Neural cell (in vitro differentiated cells): ENCODE data around the gene CTRL. TPM values are rescaled to one million over a fixed set of nuclear protein-coding genes. Genes with fewer than 3 reads are reported as not detected.
"Not testable (repeated sequence)": the region's sequence is repeated elsewhere in the genome, so short reads cannot be mapped to it uniquely, and the experiment has no call there.

Experiments used
- H2AFZ ChIP-seq: fragments of 200-600, 300-800 bp; sonication (generic), shearing (Covaris generic); 2 replicates; pipeline ENCODE4 v1.6.0; 2014; ENCODE audit warnings: low read depth, mild to moderate bottlenecking, antibody characterized with exemption, low read length, moderate library complexity
- H3F3A ChIP-seq: fragments of 200-600 bp; shearing (Covaris generic); 2 replicates; pipeline ENCODE4 v1.6.1; 2016; ENCODE audit warnings: mild to moderate bottlenecking, moderate library complexity, mixed read lengths, antibody characterized with exemption, low read length; ENCODE audit not compliant: insufficient read depth, poor library complexity, severe bottlenecking
- H3K27ac ChIP-seq: fragments of 200-600, 300-800 bp; sonication (generic), shearing (Covaris generic); 2 replicates; pipeline ENCODE4 v1.5.1; 2014; ENCODE audit warnings: mild to moderate bottlenecking, low read length, moderate library complexity
- H3K27me3 ChIP-seq: fragments of 300-800, 200-600 bp; sonication (generic), shearing (Covaris generic); 2 replicates; pipeline ENCODE4 v1.6.0; 2014; ENCODE audit warnings: mild to moderate bottlenecking, low read depth, low read length, moderate library complexity; ENCODE audit not compliant: insufficient read depth
- H3K36me3 ChIP-seq: fragments of 300-800, 200-600 bp; sonication (generic), shearing (Covaris generic); 2 replicates; pipeline ENCODE4 v1.5.1; 2014; ENCODE audit warnings: mild to moderate bottlenecking, antibody characterized with exemption, low read length, moderate library complexity; ENCODE audit not compliant: insufficient read depth
- H3K4me2 ChIP-seq: fragments of 300-800, 200-600 bp; sonication (generic), shearing (Covaris generic); 2 replicates; pipeline ENCODE4 v1.6.0; 2014; ENCODE audit warnings: mild to moderate bottlenecking, low read length
- H3K4me3 ChIP-seq: fragments of 300-800, 200-600 bp; sonication (generic), shearing (Covaris generic); 2 replicates; pipeline ENCODE4 v1.5.1; 2014; ENCODE audit warnings: mild to moderate bottlenecking, low read length, moderate library complexity
- H3K79me2 ChIP-seq: fragments of 200-600 bp; shearing (Covaris generic); replicated peaks from 2 replicates; pipeline ENCODE4 v1.6.0; 2014; ENCODE audit warnings: mild to moderate bottlenecking, low read length, moderate library complexity; ENCODE audit not compliant: insufficient read depth
- H3K9ac ChIP-seq: fragments of 300-800, 200-600 bp; sonication (generic), shearing (Covaris generic); 2 replicates; pipeline ENCODE4 v1.6.1; 2016; ENCODE audit warnings: mild to moderate bottlenecking, low read length, mixed read lengths
- H3K9me2 ChIP-seq: fragments of 200-600 bp; shearing (Covaris generic); 2 replicates; pipeline ENCODE4 v1.6.1; 2016; ENCODE audit warnings: mild to moderate bottlenecking, low read length, mixed read lengths; ENCODE audit not compliant: insufficient read depth
- H3K9me3 ChIP-seq: fragments of 200-600, 300-800 bp; sonication (generic), shearing (Covaris generic); 2 replicates; pipeline ENCODE4 v1.6.1; 2016; ENCODE audit warnings: mild to moderate bottlenecking, mixed run types, low read length, moderate library complexity, mixed read lengths
- H4K20me1 ChIP-seq: fragments of 200-600 bp; shearing (Covaris generic); 2 replicates; pipeline ENCODE4 v1.6.1; 2016; ENCODE audit warnings: mild to moderate bottlenecking, mixed run types; ENCODE audit not compliant: insufficient read depth
- CTCF ChIP-seq: fragments of 450-650 bp; IDR thresholded peaks from 2 replicates; pipeline ENCODE4 v1.5.1; 2014; ENCODE audit warnings: antibody characterized with exemption, mild to moderate bottlenecking, moderate library complexity; ENCODE audit not compliant: poor library complexity, severe bottlenecking
- EP300 ChIP-seq: fragments of 450-650 bp; conservative IDR thresholded peaks from 2 replicates; pipeline ENCODE4 v1.6.1; 2014; ENCODE audit warnings: antibody characterized with exemption, mild to moderate bottlenecking, moderate library complexity; ENCODE audit not compliant: poor library complexity, severe bottlenecking
- EZH2 ChIP-seq: fragments of 200-600, 300-800 bp; shearing (Covaris generic), sonication (generic); IDR thresholded peaks from 2 replicates; pipeline ENCODE4 v1.6.1; 2014; ENCODE audit warnings: antibody characterized with exemption, low read length, borderline replicate concordance, mild to moderate bottlenecking; ENCODE audit not compliant: insufficient read depth, poor library complexity, severe bottlenecking
- MXI1 ChIP-seq: fragments of 450-650 bp; conservative IDR thresholded peaks from 2 replicates; pipeline ENCODE4 v1.6.1; 2014; ENCODE audit warnings: antibody characterized with exemption, mild to moderate bottlenecking; ENCODE audit not compliant: poor library complexity, severe bottlenecking
- POLR2AphosphoS5 ChIP-seq: IDR thresholded peaks from 2 replicates; pipeline ENCODE4 v1.6.1; 2012
- RAD21 ChIP-seq: fragments of 450-650 bp; conservative IDR thresholded peaks from 2 replicates; pipeline ENCODE4 v1.6.1; 2014; ENCODE audit warnings: antibody characterized with exemption, mild to moderate bottlenecking, moderate library complexity
- SMC3 ChIP-seq: fragments of 450-650 bp; conservative IDR thresholded peaks from 2 replicates; pipeline ENCODE4 v1.6.1; 2014; ENCODE audit warnings: antibody characterized with exemption, mild to moderate bottlenecking, moderate library complexity; ENCODE audit not compliant: poor library complexity
- TAF1 ChIP-seq: IDR thresholded peaks from 2 replicates; pipeline ENCODE4 v1.6.1; 2012; ENCODE audit warnings: low read depth
- polyA plus RNA-seq: library from polyadenylated mRNA; depleted of rRNA; stranded (reverse); fragments of >200 nt; gene quantifications from 2 replicates; pipeline ENCODE4 v1.2.3, GENCODE V29; 2014
- TF ChIP-seq, protein P1 (sequence below): IDR thresholded peaks from 2 replicates; pipeline ENCODE4 v1.6.1; 2012; ENCODE audit warnings: borderline replicate concordance

CTRL gene
- polyA plus RNA-seq, 1 donor from 2014 or later, result 3.8 TPM

GRCh38 chr16:67976205-67976604 is 44.5 kb upstream of the CTRL start:
- H3K4me2 ChIP-seq, result no peak overlapping the region
- H3K4me3 ChIP-seq, result no peak overlapping the region
- no peaks in the 10 kb centered on the region for H3K27me3 ChIP-seq
- no peaks in the 10 kb centered on the region for H3K9me2 ChIP-seq
- no peaks in the 10 kb centered on the region for H3K79me2 ChIP-seq
- H3K9me3 ChIP-seq, result no peaks in the 10 kb centered on the region
- H3K27ac ChIP-seq, result no peak overlapping the region
- H3K36me3 ChIP-seq, result no peaks in the 10 kb centered on the region
- H3F3A ChIP-seq, result no peaks in the 10 kb centered on the region
- TF ChIP-seq EZH2, result no peak
- TF ChIP-seq CTCF, result no peak
- no peak for TF ChIP-seq MXI1
- H4K20me1 ChIP-seq, result no peaks in the 10 kb centered on the region
- no peak overlapping the region for H2AFZ ChIP-seq
- H3K9ac ChIP-seq, result no peak overlapping the region

GRCh38 chr16:67975321-67976105 is 43.9 kb upstream of the CTRL start:
- Histone ChIP-seq H3K9me2 (no peaks in the 10 kb centered on the region), H3K9ac (no peak overlapping the region), H3K36me3 (no peaks in the 10 kb centered on the region), H2AFZ (no peak overlapping the region), H3K27me3 (no peaks in the 10 kb centered on the region), H3K4me3 (no peak overlapping the region), H3K27ac (no peak overlapping the region), H3K4me2 (no peak overlapping the region), H4K20me1 (no peaks in the 10 kb centered on the region), H3K9me3 (no peaks in the 10 kb centered on the region), H3F3A (no peaks in the 10 kb centered on the region), H3K79me2 (no peaks in the 10 kb centered on the region)
- TF ChIP-seq, protein P1, sequence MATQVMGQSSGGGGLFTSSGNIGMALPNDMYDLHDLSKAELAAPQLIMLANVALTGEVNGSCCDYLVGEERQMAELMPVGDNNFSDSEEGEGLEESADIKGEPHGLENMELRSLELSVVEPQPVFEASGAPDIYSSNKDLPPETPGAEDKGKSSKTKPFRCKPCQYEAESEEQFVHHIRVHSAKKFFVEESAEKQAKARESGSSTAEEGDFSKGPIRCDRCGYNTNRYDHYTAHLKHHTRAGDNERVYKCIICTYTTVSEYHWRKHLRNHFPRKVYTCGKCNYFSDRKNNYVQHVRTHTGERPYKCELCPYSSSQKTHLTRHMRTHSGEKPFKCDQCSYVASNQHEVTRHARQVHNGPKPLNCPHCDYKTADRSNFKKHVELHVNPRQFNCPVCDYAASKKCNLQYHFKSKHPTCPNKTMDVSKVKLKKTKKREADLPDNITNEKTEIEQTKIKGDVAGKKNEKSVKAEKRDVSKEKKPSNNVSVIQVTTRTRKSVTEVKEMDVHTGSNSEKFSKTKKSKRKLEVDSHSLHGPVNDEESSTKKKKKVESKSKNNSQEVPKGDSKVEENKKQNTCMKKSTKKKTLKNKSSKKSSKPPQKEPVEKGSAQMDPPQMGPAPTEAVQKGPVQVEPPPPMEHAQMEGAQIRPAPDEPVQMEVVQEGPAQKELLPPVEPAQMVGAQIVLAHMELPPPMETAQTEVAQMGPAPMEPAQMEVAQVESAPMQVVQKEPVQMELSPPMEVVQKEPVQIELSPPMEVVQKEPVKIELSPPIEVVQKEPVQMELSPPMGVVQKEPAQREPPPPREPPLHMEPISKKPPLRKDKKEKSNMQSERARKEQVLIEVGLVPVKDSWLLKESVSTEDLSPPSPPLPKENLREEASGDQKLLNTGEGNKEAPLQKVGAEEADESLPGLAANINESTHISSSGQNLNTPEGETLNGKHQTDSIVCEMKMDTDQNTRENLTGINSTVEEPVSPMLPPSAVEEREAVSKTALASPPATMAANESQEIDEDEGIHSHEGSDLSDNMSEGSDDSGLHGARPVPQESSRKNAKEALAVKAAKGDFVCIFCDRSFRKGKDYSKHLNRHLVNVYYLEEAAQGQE, result no peak
- TF ChIP-seq EP300 (no peak), RAD21 (no peak), POLR2AphosphoS5 (no peak), CTCF (no peak), MXI1 (no peak), TAF1 (no peak), EZH2 (no peak), SMC3 (no peak)

DNA sequence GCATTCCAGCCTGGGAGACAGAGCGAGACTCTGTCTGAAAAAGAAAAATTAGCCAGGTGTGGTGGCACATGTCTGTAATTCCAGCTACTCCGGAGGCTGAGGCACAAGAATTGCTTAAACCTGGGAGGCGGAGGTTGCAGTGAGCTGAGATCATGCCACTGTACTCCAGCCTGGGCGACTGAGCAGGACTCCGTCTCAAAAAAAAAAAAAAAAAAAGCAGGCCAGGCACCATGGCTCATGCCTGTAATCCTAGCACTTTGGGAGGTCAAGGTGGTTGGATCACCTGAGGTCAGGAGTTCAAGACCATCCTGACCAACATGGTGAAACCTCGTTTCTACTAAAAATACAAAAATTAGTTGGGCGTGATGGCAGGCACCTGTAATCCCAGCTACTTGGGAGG is 40.6 kb upstream of the CTRL start:
- not testable (repeated sequence) for H3F3A ChIP-seq, H3K9ac ChIP-seq, H2AFZ ChIP-seq, H3K4me2 ChIP-seq, H3K27ac ChIP-seq, H4K20me1 ChIP-seq, H3K4me3 ChIP-seq, H3K9me2 ChIP-seq, H3K79me2 ChIP-seq, H3K36me3 ChIP-seq, H3K9me3 ChIP-seq
- H3K27me3 ChIP-seq, result peaks cover 25% of the 10 kb centered on the region
